Thyroid gland (tissue), 4 donors: ENCODE data around the gene TAX1BP1. TPM values are rescaled to one million over a fixed set of nuclear protein-coding genes. Genes with fewer than 3 reads are reported as not detected.

ENCODE experiments used
- DNase-seq, 2 donors: peaks; one replicate each; pipeline ENCODE4 v3.0.0-alpha.2; 2019
- H3K27ac ChIP-seq, 3 donors: fragments of 200-600 bp; sonication (generic); 1 replicate in 2 of 3; 2 replicates in 1 of 3; pipeline ENCODE4 v1.5.1; 2016 to 2019; ENCODE audit warnings: mild to moderate bottlenecking in 1 of 3, moderate library complexity in 1 of 3
- H3K27me3 ChIP-seq: fragments of 200-600 bp; sonication (generic); one replicate; pipeline ENCODE4 v1.5.1; 2019
- H3K36me3 ChIP-seq, 2 donors: fragments of 200-600 bp; sonication (generic); one replicate each; pipeline ENCODE4 v1.5.1; 2016 to 2019
- H3K4me1 ChIP-seq, 2 donors: fragments of 200-600 bp; sonication (generic); one replicate each; pipeline ENCODE4 v1.5.1; 2017 to 2019
- H3K4me3 ChIP-seq, 3 donors: fragments of 200-600 bp; sonication (generic); replicated peaks in 1 of 3; 1 replicate in 2 of 3; 2 replicates in 1 of 3; pipeline ENCODE4 v1.5.1; 2016; ENCODE audit warnings: mild to moderate bottlenecking in 1 of 3
- H3K9me3 ChIP-seq: fragments of 200-600 bp; sonication (generic); one replicate; pipeline ENCODE4 v1.5.1; 2017
- POLR2A ChIP-seq, 2 donors: fragments of 450-650 bp; IDR thresholded peaks; one replicate each; pipeline ENCODE4 v1.6.1; 2017; ENCODE audit warnings: antibody characterized with exemption in 2 of 2, mild to moderate bottlenecking in 2 of 2, moderate library complexity in 1 of 2
- WGBS, 2 donors: methylation state at CpG; one replicate each; pipeline ENCODE4 v1.1.5; 2017; 5-methylcytosine and 5-hydroxymethylcytosine counted together
- intact Hi-C: fragments of 100-400 bp; cut with DNase I; formaldehyde crosslinking; loops from one replicate; pipeline ENCODE4 v1.15.1; 2023
- total RNA-seq, 4 donors: library from RNA; depleted of rRNA; stranded (reverse); fragments of >200 nt; gene quantifications; one replicate each; pipeline ENCODE4 v1.2.3, GENCODE V29; 2016
- TF ChIP-seq, protein P1 (sequence below), 6 experiments: fragments of 200-600 bp in 3 of 6; fragments of 450-650 bp in 3 of 6; sonication (generic) in 3 of 6; IDR thresholded peaks; one replicate each; pipeline ENCODE4 v1.5.1; 2016 to 2019; ENCODE audit warnings: antibody characterized with exemption in 6 of 6, mild to moderate bottlenecking in 2 of 6, inconsistent platforms in 1 of 6, moderate library complexity in 1 of 6

Gene TAX1BP1
- total RNA-seq, 4 donors from 2014 or later = 97.7 to 143 (median 120) TPM

DNA sequence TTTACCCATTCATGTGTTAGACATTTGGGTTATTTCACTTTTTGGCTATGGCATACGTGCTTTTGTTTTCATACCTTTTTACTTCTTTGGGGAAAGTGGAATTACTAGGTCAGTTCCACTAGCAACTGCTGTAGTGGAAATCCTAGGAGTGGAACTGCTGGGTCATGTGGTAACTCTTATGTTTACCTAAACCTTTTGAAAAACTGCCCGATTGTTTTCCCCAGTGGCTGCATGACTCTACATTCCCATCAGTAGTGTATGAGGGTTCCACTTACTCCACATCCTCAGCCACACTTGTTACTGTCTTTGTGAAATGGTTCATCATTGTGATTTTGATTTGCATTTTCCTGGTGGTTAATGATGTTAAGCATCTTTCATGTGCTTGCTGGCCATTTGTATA lies 82.3 kb downstream of the TAX1BP1 start:
- no peak for DNase-seq
- H3K27ac ChIP-seq = no peak overlapping the region
- H3K27me3 ChIP-seq = no peaks in the 10 kb centered on the region
- H3K4me3 ChIP-seq = no peak overlapping the region
- TF ChIP-seq, protein P1, sequence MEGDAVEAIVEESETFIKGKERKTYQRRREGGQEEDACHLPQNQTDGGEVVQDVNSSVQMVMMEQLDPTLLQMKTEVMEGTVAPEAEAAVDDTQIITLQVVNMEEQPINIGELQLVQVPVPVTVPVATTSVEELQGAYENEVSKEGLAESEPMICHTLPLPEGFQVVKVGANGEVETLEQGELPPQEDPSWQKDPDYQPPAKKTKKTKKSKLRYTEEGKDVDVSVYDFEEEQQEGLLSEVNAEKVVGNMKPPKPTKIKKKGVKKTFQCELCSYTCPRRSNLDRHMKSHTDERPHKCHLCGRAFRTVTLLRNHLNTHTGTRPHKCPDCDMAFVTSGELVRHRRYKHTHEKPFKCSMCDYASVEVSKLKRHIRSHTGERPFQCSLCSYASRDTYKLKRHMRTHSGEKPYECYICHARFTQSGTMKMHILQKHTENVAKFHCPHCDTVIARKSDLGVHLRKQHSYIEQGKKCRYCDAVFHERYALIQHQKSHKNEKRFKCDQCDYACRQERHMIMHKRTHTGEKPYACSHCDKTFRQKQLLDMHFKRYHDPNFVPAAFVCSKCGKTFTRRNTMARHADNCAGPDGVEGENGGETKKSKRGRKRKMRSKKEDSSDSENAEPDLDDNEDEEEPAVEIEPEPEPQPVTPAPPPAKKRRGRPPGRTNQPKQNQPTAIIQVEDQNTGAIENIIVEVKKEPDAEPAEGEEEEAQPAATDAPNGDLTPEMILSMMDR (IDR thresholded peaks at IDR 0.05) = no peak
- TF ChIP-seq POLR2A (IDR thresholded peaks at IDR 0.05) = no peak
- intact Hi-C loops = no loop called here
- no peaks in the 10 kb centered on the region for H3K9me3 ChIP-seq
- peaks cover 0 to 5% of the 10 kb centered on the region in 2 donors for H3K36me3 ChIP-seq
- peaks cover 0 to 6% of the 10 kb centered on the region in 2 donors for H3K4me1 ChIP-seq
- 78 to 79% methylated on average over 2 of the region's 2 CpGs for WGBS, 2 donors

DNA sequence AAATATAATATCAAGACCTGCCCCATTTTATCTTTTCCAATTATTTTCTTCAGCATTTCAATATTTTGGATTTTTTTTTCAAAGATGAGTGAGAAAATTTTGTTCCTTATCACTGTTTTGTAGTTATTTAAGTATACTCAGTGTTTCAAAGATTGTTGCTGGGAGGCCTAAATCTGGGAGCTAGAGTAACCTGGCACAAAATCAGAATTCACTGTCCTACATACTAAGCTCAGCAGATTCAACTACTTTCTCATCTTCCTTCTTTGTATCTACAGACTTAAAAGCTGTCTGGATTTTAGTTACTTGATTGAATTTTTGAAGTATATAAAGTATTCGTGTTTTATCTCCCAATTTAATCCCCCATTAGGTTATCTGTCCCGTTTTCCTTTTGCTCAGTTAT lies 85.9 kb downstream of the TAX1BP1 start:
- intact Hi-C loops = no loop called here
- Histone ChIP-seq H3K36me3 (peaks cover 5 to 6% of the 10 kb centered on the region in 2 donors), H3K9me3 (no peaks in the 10 kb centered on the region)

DNA sequence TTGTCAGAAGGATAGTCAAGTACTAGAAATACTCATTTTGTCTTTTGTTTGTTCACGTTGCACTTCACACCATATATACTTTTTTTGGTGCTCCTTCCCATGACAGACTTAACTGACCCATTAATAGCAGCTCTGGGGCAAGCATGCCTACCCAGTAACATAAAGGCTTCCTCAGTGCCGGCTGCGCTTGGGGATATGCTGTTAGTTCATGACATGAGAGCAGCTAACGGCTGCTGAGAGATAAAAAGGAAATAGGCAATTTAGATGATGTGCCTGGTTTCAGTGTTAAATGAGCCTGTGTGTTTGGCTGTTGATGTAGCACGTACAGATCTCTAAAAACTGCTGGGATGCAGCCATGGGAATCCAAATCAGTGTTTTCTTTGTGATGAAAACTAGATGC lies 86.4 kb downstream of the TAX1BP1 start:
- H3K36me3 ChIP-seq = peaks cover 5 to 6% of the 10 kb centered on the region in 2 donors
- no peak overlapping the region for H3K27ac ChIP-seq
- no peaks in the 10 kb centered on the region for H3K9me3 ChIP-seq
- WGBS, 2 donors = 74 to 85% methylated on average over 5 of the region's 5 CpGs
- H3K4me3 ChIP-seq = no peak overlapping the region
- TF ChIP-seq, protein P1 (IDR thresholded peaks at IDR 0.05) = no peak
- no peak for TF ChIP-seq POLR2A (IDR thresholded peaks at IDR 0.05)
- H3K4me1 ChIP-seq = peaks cover 0 to 6% of the 10 kb centered on the region in 2 donors
- intact Hi-C loops = no loop called here
- H3K27me3 ChIP-seq = no peaks in the 10 kb centered on the region
- no peak for DNase-seq

More for the DNA sequence above, 85.9 kb downstream of the TAX1BP1 start:
- Histone ChIP-seq H3K4me1 (peaks cover 0 to 6% of the 10 kb centered on the region in 2 donors), H3K27me3 (no peaks in the 10 kb centered on the region), H3K27ac (no peak overlapping the region), H3K4me3 (no peak overlapping the region)
- DNase-seq = no peak
- no peak for TF ChIP-seq POLR2A (IDR thresholded peaks at IDR 0.05)
- TF ChIP-seq, protein P1 (IDR thresholded peaks at IDR 0.05) = no peak
- WGBS, 2 donors = 73 to 83% methylated on average over 2 of the region's 2 CpGs

DNA sequence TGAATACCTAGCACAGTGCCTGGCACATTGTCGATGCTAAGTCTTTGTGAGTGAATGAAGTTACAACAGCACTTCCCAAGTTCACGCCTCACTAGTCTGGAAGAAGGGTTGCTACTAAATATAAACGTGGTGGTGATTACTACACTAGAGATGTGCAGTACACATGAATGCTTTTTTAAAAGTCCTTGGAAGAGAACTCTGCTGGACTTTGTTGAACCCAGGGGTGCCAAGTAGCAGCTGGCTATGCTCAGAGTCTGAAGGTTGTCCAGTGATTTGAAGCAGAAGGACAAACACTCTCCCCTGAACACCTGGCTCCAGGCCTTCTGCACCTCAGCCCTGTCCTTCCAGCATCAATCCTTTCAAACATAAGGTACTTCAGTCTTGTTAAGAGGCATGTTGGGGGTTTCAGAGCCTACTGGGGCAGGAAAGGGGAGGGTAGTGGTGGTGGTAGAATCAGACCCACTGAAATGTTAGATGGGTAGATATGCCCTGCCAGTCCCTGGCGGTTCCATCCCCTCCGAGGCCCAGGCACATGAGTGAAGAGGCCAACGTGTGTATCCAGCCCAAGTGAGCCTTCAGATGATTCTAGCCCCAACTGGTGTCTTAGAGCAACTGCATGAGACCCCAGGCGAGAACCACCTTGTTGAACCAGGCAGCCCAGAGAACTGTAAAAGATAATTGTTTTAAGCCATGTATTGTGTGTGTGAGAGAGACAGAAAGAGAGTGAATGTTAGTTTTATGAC lies 94.4 kb downstream of the TAX1BP1 start:
- peak; percentile 66 to 74 for DNase-seq
- intact Hi-C loops = no loop called here
- Histone ChIP-seq H3K9me3 (no peaks in the 10 kb centered on the region), H3K27ac (peak overlapping the region in 1 of 3 donors; percentile 13), H3K36me3 (peaks cover 0 to 5% of the 10 kb centered on the region in 2 donors), H3K27me3 (no peaks in the 10 kb centered on the region), H3K4me1 (peaks cover 7 to 9% of the 10 kb centered on the region in 2 donors), H3K4me3 (no peak overlapping the region)
- WGBS, 2 donors = 60 to 62% methylated on average over 7 of the region's 7 CpGs
- TF ChIP-seq, protein P1 (IDR thresholded peaks at IDR 0.05) = no peak
- TF ChIP-seq POLR2A (IDR thresholded peaks at IDR 0.05) = no peak

DNA sequence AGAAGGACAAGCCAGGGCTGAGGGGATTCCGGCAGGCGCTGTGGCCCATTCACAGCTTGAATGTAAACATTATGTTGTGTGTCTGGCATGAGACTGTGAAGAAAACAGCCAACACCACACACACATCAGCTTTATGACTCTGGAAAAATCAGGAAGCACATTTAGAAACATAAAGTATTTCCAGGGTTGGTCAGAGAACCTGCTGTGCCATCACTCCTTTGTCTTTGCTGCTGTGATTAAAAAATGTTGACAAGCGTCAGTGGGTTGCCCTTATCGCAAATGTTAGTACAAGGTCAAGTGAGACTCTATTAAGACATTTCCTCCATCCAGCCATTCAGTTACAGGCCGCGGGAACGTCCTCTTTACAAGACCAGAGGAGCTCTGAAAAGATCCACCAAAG lies 95.4 kb downstream of the TAX1BP1 start:
- no peaks in the 10 kb centered on the region for H3K9me3 ChIP-seq
- TF ChIP-seq POLR2A (IDR thresholded peaks at IDR 0.05) = no peak
- TF ChIP-seq, protein P1 (IDR thresholded peaks at IDR 0.05) = no peak
- WGBS, 2 donors = 91 to 94% methylated on average over 7 of the region's 7 CpGs
- no peak overlapping the region for H3K27ac ChIP-seq
- peaks cover 7 to 9% of the 10 kb centered on the region in 2 donors for H3K4me1 ChIP-seq
- no peak for DNase-seq
- no peaks in the 10 kb centered on the region for H3K27me3 ChIP-seq
- intact Hi-C loops = no loop called here
- H3K4me3 ChIP-seq = no peak overlapping the region
- peaks cover 0 to 5% of the 10 kb centered on the region in 2 donors for H3K36me3 ChIP-seq
